ENCODE measurements around the gene ZNF22.

The ZNF22 gene

DNA sequence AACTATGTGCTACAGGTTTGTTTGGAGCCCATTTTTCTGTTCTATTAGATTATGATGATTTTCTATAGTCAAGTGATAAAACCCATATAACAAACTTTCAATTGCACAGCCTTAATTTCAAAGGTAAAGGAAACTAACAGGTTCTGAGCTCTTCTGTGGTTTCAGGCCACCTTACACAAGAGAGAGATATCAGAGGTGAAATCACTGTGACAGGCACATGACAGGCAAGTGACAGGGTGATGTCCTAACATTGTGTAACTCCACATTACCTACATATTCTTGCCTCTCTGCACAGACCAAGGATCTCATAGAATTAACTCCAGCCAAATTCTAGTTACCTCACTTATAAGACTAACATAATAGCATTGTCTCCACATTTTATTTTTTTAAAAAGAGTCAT is 35.0 kb downstream of the ZNF22 start:
- no peak for DNase-seq

DNA sequence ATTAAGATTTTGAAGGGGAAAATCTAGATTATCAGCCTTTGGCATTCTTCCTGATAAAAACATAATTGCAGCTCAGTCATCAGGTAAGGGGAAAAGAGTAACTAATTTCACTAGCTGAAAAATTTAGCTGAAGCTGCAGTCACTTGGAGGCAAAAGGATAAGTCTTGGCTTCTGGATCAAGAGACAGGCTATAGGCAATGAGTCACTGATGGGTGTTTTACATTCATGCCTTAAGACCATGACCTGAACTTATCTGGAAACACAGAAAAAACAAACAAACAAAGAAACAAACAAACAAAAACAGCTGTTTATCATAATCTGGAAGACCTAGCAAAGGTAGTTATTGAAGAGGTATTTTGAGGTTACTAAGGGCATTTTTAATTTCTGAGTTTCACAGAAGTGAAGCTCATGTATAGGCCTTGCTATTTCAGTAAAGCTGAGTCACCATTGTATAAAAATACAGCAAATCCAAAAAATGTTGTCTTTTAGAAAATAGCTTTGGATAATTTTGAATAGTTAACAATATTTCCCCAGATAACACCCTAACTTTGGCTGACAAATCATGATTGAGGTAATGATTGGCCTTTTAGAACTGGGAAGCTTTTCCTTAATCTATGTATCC is 40.3 kb downstream of the ZNF22 start:
- no peak for DNase-seq

DNA sequence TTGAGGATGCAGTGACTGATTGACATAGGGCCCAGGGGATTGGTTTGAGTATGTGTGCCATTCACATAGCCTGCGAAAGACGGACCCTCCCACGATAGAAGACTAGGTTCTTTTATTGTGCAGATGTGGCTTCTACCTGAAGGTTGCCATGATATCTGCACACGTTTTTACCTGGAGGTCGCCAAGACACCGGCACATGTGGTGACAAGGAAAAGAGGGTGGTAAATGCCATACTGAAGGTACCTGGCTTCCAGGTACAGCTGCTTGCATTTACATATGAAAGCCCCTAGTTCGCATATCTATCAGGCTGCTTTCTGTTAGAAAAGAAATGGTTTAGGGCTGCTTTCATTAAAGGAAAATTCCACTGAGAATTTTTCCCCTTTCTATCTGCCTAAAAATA is 43.6 kb downstream of the ZNF22 start:
- DNase-seq = no peak

DNA sequence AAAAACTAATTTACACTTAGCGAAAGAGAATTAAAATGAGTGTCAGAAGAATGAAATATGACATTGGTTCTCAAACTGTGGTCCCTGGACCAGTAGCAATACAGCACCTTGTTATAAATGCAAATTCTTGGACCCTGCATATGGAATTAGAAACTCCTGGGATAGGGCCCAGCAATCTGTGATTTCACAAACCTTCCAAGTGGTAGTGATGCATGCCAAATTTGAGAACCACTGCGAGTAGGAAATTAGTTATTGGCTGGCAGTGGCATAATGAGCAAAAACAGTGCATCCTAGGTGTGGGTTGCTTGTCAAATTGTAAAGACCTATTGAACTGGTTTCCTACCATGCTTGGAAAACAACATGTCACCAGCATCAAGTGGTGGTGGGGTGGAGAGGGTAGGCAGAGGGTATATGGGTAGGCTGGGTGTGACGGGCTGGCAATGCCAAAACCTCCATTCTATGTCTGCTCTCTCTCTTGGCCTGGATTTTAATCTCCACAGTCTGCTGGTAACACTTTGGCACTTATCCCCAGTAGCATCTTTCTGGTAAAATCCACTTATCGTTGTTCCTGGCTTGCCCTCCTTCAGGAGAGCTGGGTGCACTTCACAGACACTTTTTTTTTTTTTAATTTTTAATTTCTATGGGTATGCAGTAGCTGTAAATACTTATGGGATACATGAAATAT is 50.0 kb downstream of the ZNF22 start:
- DNase-seq = no peak

DNA sequence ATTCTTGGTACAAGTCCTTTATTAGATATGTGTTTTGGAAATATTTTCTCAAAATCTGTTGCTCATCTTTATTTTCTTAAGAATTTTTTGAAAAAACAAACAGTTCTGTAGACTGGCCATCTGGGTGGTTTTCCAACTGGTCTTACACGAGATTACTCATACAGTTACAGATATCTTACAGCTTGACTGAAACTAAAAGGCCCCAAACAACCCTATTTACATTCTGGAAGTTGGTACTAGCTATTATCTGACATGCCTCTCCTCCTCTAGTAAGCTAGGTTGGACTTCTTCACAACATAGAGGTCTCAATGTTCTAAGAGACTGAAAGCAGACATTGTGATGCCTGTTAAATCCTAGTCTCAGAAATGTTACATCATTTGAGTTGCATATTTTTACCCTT is 52.0 kb downstream of the ZNF22 start:
- DNase-seq = no peak

DNA sequence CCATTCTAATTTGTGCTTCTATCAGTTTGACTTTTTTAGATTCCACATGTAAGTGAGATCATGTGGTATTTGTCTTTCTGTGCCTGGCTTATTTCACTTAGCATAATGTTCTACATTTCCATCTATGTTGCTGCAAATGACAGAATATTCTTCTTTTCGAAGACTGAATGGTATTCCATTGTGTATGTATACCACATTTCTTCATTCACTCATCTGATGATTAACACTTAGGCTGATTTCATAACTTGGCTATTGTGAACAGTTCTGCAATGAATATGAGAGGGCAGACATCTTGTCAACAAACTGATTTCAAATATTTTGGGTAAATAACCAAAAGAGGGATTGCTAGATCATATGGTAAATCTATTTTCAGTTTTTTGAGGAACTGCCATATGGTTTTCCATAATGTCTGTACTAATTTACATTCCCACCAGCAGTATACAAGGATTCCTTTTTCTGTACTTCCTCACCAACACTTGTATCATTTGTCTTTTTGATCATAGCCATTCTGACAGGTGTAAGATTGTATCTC is 52.9 kb downstream of the ZNF22 start:
- no peak for DNase-seq

Data from DMS 273 treated with DMSO at 0.1 percent for 48 hours (cell line).